ENCODE results near the gene IL12RB1.

IL12RB1 gene

DNA sequence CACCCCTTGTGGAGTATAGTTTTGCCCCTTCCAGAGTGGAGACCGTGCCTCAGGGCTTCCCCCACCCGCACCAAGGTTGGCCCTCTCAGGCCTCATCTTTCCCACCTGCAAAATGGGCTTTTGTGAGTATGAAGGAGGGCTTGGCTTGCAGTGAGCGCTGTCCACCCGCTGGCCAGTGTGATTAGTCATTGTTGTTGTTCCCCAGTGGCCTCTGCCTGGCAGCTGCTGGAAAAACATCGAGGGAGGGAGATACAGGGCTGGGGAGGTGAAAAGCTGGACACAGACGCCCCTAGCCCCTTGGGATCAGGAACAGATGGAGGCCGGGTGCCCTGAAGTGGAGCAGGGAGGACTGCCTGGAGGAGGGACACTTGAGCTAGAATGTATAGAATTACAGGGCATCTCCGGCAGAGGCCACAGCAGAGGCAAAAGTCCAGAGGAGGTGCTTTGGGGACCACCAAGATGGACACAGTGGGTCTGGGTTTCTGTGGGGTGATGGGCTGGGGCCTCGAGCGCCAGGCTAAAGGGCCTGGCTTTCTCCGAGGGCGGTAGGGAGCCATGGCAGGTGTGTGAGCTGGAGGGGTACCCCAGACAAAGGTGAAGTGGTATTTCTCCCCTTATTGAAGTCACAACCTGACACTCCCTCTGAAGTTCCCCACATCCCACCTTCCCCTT lies 3.9 kb upstream of the IL12RB1 start:
- no peak for DNase-seq (ENCODE audit: low read depth in 1 of 2, low spot score in 1 of 2)

- no peak for DNase-seq (ENCODE audit: low read depth in 1 of 2, low spot score in 1 of 2)
These were observed 3.0 kb upstream of the IL12RB1 start for GRCh38 chr19:18089726-18090125.

GRCh38 chr19:18089096-18089541 lies 2.4 kb upstream of the IL12RB1 start:
- peak in 1 of 2 donors; percentile 56 for DNase-seq (ENCODE audit: low read depth in 1 of 2, low spot score in 1 of 2)

DNA sequence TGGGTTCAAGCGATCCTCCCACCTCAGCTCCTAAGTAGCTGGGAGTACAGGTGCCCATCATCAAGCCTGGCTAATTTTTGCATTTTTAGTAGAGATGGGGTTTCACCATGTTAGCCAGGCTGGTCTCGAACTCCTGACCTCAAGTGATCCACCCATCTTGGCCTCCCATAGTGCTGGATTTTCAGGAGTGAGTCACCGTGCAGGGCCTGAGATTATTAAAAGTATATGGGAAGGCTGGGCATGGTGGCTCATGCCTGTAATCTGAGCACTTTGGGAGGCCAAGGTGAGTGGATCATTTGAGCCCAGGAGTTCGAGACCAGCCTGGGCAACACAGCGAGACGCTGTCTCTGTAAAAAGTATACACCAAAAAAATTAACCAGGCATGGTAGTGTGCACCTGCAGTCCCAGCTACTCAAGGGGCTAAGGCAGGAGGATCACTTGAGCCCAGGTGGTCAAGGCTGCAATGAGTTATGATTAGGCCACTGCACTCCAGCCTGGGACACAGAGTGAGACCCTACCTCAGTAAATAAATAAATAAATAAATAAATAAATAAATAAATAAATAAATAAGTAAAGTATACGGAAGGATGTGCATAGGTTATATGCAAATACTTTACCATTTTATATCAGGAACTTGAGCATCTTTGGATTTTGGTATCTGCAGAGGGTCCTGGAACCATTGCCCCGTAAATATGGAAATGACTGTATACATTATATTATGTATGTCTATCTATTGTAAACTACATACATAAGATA lies 854 bp downstream of the IL12RB1 start:
- DNase-seq (ENCODE audit: low read depth in 1 of 2, low spot score in 1 of 2) = no peak

DNA sequence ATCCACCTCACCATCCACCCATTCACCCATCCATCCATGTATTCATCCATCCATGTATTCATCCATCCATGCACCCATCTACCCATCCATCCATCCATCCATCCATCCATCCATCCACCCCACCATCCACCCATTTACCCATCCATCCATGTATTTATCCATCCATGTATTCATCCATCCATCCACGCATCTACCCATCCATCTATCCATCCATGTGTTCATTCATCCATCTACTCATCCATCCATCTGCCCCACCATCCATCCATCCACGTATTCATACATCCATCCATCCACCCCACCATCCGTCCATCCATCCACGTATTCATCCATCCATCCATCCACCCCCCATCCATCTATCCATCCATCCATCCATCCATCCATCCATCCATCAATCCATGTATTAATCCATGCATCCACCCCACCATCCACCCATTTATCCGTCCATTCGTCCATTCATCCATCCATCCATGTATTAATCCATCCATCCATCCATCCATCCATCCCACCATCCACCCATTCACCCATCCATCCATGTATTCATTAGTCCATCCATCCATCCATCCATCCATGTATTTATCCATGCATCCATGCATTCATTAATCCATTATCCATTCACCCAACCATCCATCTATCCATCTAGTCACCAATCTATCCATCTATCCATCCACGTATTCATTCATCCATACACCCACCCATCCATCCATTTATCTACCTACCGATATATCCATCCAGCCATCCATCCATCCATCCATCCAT lies 2.6 kb downstream of the IL12RB1 start:
- DNase-seq (ENCODE audit: low read depth in 1 of 2, low spot score in 1 of 2) = no peak

- no peak for DNase-seq (ENCODE audit: low read depth in 1 of 2, low spot score in 1 of 2)
These were observed 12.5 kb downstream of the IL12RB1 start for GRCh38 chr19:18074192-18074591.

GRCh38 chr19:18073197-18073596 lies 13.5 kb downstream of the IL12RB1 start:
- no peak for DNase-seq (ENCODE audit: low read depth in 1 of 2, low spot score in 1 of 2)

- DNase-seq (ENCODE audit: low read depth in 1 of 2, low spot score in 1 of 2) = no peak
These were observed 14.4 kb downstream of the IL12RB1 start for GRCh38 chr19:18072335-18072734.

DNA sequence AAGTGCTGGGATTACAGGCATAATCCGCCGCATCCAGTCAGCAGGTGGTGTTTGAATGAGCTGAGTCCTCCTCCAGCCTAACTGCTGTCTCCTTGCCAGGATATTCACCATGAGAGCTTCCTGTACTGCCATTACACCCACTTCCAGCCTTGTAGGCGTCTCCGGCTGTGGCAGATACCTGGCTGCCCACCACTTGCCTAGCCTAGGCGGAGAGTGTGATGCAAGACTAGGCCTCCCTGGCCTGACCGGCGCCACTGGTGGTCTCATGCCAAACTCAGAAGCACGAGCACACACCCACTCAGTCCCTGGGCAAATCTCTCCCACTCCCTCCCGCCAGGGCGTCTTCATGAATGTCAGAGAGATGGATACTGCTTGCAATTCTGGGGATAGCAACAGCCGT lies 16.6 kb downstream of the IL12RB1 start:
- DNase-seq (ENCODE audit: low read depth in 1 of 2, low spot score in 1 of 2) = no peak

GRCh38 chr19:18069383-18069782 lies 17.4 kb downstream of the IL12RB1 start:
- DNase-seq (ENCODE audit: low read depth in 1 of 2, low spot score in 1 of 2) = no peak

DNA sequence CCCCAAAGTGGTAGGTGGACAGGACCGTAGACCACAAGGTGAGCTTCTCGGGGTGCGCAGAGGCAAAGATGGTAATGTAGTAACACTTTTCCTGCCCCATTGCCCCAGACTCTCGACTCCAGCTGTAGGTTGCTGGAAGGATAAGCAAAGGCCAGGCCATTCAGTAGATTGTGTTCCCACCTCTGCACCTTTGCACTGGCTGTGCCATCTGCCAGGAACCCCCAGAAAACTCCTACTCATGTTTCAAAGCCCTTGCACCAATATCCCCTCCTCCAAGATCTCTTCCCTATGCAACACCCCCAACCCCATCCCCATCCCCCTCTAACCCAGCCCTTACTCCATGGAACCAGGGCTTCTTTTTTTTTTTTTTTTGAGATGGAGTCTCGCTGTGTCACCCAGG lies 18.3 kb downstream of the IL12RB1 start:
- no peak for DNase-seq (ENCODE audit: low read depth in 1 of 2, low spot score in 1 of 2)

DNA sequence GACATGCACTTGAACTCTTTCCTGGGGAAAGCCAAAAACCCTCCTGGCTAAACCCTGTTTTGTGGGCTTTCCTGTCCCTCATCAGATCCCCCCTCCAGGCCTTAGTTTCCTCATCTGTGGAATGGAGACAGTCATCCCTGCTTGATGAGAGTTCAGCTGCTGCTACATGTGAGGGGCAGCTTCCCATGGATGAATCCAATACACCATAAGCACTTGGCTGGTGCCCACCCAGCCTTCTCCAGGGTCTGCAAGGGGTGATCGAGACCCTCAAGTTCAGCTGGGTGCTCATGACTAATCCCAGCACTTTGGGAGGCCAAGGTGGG lies 21.6 kb downstream of the IL12RB1 start:
- DNase-seq (ENCODE audit: low read depth in 1 of 2, low spot score in 1 of 2) = no peak

GRCh38 chr19:18063463-18063862 lies 23.3 kb downstream of the IL12RB1 start:
- DNase-seq (ENCODE audit: low read depth in 1 of 2, low spot score in 1 of 2) = no peak

- no peak for DNase-seq (ENCODE audit: low read depth in 1 of 2, low spot score in 1 of 2)
These were observed 24.7 kb downstream of the IL12RB1 start for GRCh38 chr19:18062028-18062427.

GRCh38 chr19:18060472-18060871 lies 26.3 kb downstream of the IL12RB1 start:
- DNase-seq (ENCODE audit: low read depth in 1 of 2, low spot score in 1 of 2) = no peak

DNA sequence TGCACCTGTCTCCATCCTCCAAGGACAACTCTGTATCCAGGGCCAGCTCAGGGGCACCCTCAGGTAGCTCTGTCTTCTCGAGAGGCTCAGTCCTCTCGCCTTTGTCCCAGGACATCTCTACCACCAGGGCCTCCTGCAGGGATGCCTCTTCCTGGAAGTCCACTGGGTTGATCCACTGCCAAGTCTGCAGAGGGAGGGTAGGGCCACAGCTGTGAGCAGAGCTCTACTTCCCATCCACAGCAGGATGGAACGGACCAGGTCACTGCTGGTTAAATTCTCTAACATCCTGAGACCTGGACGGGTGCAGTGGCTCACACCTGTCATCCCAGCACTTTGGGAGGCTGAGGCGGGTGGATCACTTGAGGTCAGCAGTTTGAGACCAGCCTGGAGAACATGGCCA lies 26.8 kb downstream of the IL12RB1 start:
- no peak for DNase-seq (ENCODE audit: low read depth in 1 of 2, low spot score in 1 of 2)

GRCh38 chr19:18059297-18059696 lies 27.4 kb downstream of the IL12RB1 start:
- no peak for DNase-seq (ENCODE audit: low read depth in 1 of 2, low spot score in 1 of 2)

GRCh38 chr19:18058208-18059009 lies 28.3 kb downstream of the IL12RB1 start:
- peak; percentile 63 to 68 for DNase-seq (ENCODE audit: low read depth in 1 of 2, low spot score in 1 of 2)

DNA sequence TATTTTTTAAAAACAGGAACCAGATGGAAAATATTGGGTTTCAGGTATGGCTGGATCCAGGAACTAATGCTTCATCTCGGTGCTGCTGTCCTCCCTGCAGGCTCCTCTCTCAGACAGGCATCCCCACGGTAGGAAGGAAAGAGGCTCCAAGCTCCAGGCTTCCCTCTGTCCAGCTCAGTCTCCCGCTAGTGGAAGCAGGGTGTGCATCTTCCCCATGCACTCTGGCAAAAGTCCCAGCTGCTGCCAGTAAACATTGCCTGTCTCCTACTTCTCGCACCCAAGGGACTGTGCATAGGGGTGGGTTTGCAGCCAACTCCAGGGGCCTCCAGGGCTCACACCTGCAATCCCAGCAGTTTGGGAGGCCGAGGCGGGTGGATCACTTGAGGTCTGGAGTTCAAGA lies 29.2 kb downstream of the IL12RB1 start:
- no peak for DNase-seq (ENCODE audit: low read depth in 1 of 2, low spot score in 1 of 2)

DNA sequence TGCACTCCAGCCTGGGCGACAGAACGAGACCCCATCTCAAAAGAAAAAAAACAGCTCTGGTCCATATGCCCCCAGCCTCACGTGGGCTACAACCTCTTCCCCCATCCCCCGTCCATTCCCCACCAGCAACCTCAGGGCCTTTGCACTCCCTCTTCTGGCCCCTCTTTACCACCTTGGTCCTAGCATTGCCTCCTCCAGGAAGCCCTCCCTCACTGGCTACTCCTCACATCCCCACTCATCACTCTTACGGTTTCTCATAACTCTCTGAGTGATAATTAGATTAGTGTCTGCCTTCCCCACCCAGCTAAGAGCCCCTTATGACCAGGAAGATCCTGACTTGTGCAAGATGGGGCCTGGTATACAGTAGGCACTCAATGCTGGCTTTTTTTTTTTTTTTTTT lies 30.8 kb downstream of the IL12RB1 start:
- no peak for DNase-seq (ENCODE audit: low read depth in 1 of 2, low spot score in 1 of 2)

DNA sequence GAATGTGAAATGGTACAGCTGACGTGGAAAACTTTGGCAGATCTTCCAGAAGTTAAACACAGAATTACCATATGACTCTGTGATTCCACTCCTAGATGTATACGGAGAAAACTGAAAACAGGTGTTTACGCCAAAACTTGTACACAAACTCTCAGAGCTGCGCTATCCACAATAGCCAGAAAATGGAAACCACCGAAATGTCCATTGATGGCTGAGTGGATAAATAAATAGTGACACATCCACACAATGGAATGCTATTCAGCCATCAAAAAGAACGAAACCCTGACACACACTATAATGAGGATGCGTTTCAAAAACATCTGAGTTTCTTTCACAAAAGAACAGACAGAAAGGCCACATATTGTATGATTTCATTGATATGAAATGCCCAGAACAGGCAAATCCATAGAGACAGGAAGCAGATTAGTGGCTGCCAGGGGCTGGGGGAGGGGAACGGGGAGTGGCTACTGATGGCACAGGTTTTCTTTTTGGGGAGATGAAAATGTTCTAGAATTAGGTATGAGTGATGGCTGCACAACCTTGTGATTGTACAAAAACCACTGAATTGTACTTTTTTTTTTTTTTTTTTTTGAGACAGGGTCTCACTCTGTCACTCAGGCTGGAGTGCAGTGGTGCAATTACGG lies 33.0 kb downstream of the IL12RB1 start:
- DNase-seq (ENCODE audit: low read depth in 1 of 2, low spot score in 1 of 2) = no peak

All from activated CD4-positive, alpha-beta T cell treated with anti-CD3 and anti-CD28 coated beads, Interleukin-2, amount 50 U/mL, for 24 hours (primary cell).